Measurements from ENCODE around the gene UTS2. TPM values are rescaled to one million over a fixed set of nuclear protein-coding genes. Genes with fewer than 3 reads are reported as not detected.

The UTS2 gene
- total RNA-seq, 1 donor from 2014 or later = not detected

GRCh38 chr1:7868070-7868780 lies 15.4 kb upstream of the UTS2 start:
- DNase-seq = no peak
- intact Hi-C loops (cut with DNase I) = no loop called here
- ATAC-seq (ENCODE audit: poor library complexity) = no peak

GRCh38 chr1:7865978-7866377 lies 13.1 kb upstream of the UTS2 start:
- ATAC-seq (ENCODE audit: poor library complexity) = no peak
- DNase-seq = no peak
- intact Hi-C loops (cut with DNase I) = no loop called here

- no peak for DNase-seq
- intact Hi-C loops (cut with DNase I) = no loop called here
- ATAC-seq (ENCODE audit: poor library complexity) = no peak
Measured at GRCh38 chr1:7863756-7864328, 11.0 kb upstream of the UTS2 start.

- ATAC-seq (ENCODE audit: poor library complexity) (no peak), DNase-seq (no peak)
- intact Hi-C loops (cut with DNase I) = no loop called here
Measured at GRCh38 chr1:7862211-7863060, 9.6 kb upstream of the UTS2 start.

GRCh38 chr1:7861452-7861851 lies 8.6 kb upstream of the UTS2 start:
- DNase-seq = no peak

GRCh38 chr1:7860130-7860529 lies 7.3 kb upstream of the UTS2 start:
- ATAC-seq (ENCODE audit: poor library complexity) (no peak), DNase-seq (no peak)
- intact Hi-C loops (cut with DNase I) = no loop called here

More at GRCh38 chr1:7861452-7861851, 8.6 kb upstream of the UTS2 start:
- no peak for ATAC-seq (ENCODE audit: poor library complexity)
- intact Hi-C loops (cut with DNase I) = no loop called here

- ATAC-seq (ENCODE audit: poor library complexity) (no peak), DNase-seq (no peak)
- intact Hi-C loops (cut with DNase I) = no loop called here
Measured at GRCh38 chr1:7859406-7859805, 6.5 kb upstream of the UTS2 start.

GRCh38 chr1:7857985-7858384 lies 5.1 kb upstream of the UTS2 start:
- intact Hi-C loops (cut with DNase I) = no loop called here
- ATAC-seq (ENCODE audit: poor library complexity) = no peak
- DNase-seq = no peak

GRCh38 chr1:7857000-7857399 lies 4.1 kb upstream of the UTS2 start:
- ATAC-seq (ENCODE audit: poor library complexity) (no peak), DNase-seq (no peak)
- intact Hi-C loops (cut with DNase I) = no loop called here

- intact Hi-C loops (cut with DNase I) = no loop called here
- no peak for ATAC-seq (ENCODE audit: poor library complexity)
- DNase-seq = no peak
Measured at GRCh38 chr1:7856345-7856744, 3.5 kb upstream of the UTS2 start.

- DNase-seq = no peak
- ATAC-seq (ENCODE audit: poor library complexity) = no peak
- intact Hi-C loops (cut with DNase I) = no loop called here
Measured at GRCh38 chr1:7853684-7854026, 790 bp upstream of the UTS2 start.

GRCh38 chr1:7850786-7851185 lies 2.1 kb downstream of the UTS2 start:
- DNase-seq (no peak), ATAC-seq (ENCODE audit: poor library complexity) (no peak)
- intact Hi-C loops (cut with DNase I) = no loop called here

- ATAC-seq (ENCODE audit: poor library complexity) (no peak), DNase-seq (no peak)
- intact Hi-C loops (cut with DNase I) = no loop called here
Measured at GRCh38 chr1:7847599-7847998, 5.3 kb downstream of the UTS2 start.

GRCh38 chr1:7846656-7847055 lies 6.2 kb downstream of the UTS2 start:
- DNase-seq (no peak), ATAC-seq (ENCODE audit: poor library complexity) (no peak)
- intact Hi-C loops (cut with DNase I) = no loop called here

- DNase-seq = no peak
- intact Hi-C loops (cut with DNase I) = no loop called here
- ATAC-seq (ENCODE audit: poor library complexity) = no peak
Measured at GRCh38 chr1:7845761-7846160, 7.1 kb downstream of the UTS2 start.

GRCh38 chr1:7842517-7842916 lies 10.3 kb downstream of the UTS2 start:
- no peak for DNase-seq
- intact Hi-C loops (cut with DNase I) = no loop called here
- no peak for ATAC-seq (ENCODE audit: poor library complexity)

GRCh38 chr1:7839526-7839925 lies 13.3 kb downstream of the UTS2 start:
- ATAC-seq (ENCODE audit: poor library complexity) (no peak), DNase-seq (no peak)
- intact Hi-C loops (cut with DNase I) = no loop called here

GRCh38 chr1:7838714-7839113 lies 14.2 kb downstream of the UTS2 start:
- intact Hi-C loops (cut with DNase I) = no loop called here
- ATAC-seq (ENCODE audit: poor library complexity) = no peak

GRCh38 chr1:7833035-7833434 lies 19.8 kb downstream of the UTS2 start:
- intact Hi-C loops (cut with DNase I) = no loop called here
- DNase-seq (no peak), ATAC-seq (ENCODE audit: poor library complexity) (no peak)

More at GRCh38 chr1:7838714-7839113, 14.2 kb downstream of the UTS2 start:
- no peak for DNase-seq

GRCh38 chr1:7831458-7831857 lies 21.4 kb downstream of the UTS2 start:
- intact Hi-C loops (cut with DNase I) = no loop called here
- ATAC-seq (ENCODE audit: poor library complexity) = no peak

More at GRCh38 chr1:7831458-7831857, 21.4 kb downstream of the UTS2 start:
- DNase-seq = no peak
